Keratinocyte (primary cell): ENCODE measurements around the gene PLA2G15. TPM values are rescaled to one million over a fixed set of nuclear protein-coding genes. Genes with fewer than 3 reads are reported as not detected.

ENCODE experiments used
- DNase-seq: peaks from one replicate; pipeline ENCODE4 v3.0.0-alpha.2; 2011; ENCODE audit warnings: low read depth, missing footprints, low spot score
- FAIRE-seq: peaks from 2 replicates; lab custom pipeline; 2011; peaks lifted over from hg19 to GRCh38; lab: Jason Lieb, UNC
- H2AFZ ChIP-seq: 2 replicates; pipeline ENCODE4 v1.6.0; 2012; ENCODE audit warnings: low read length, control low read depth, inconsistent platforms; ENCODE audit not compliant: control insufficient read depth
- H3K27ac ChIP-seq: 2 replicates; pipeline ENCODE4 v1.5.1; 2011; ENCODE audit warnings: low read length; ENCODE audit not compliant: control insufficient read depth, insufficient read depth
- H3K27me3 ChIP-seq: 3 replicates; pipeline ENCODE4 v1.6.0; 2011; ENCODE audit warnings: low read length; ENCODE audit not compliant: control insufficient read depth, insufficient read depth; ENCODE audit errors: extremely low read depth
- H3K36me3 ChIP-seq, 2 experiments: 2 replicates in 1 of 2; 3 replicates in 1 of 2; pipeline ENCODE4 v1.5.1; 2011; ENCODE audit warnings: low read length in 2 of 2, mild to moderate bottlenecking in 1 of 2; ENCODE audit not compliant: control insufficient read depth in 2 of 2, insufficient read depth in 2 of 2; ENCODE audit errors: extremely low read depth in 1 of 2
- H3K4me1 ChIP-seq: 3 replicates; pipeline ENCODE4 v1.5.1; 2011; ENCODE audit warnings: low read length; ENCODE audit not compliant: control insufficient read depth, insufficient read depth; ENCODE audit errors: extremely low read depth
- H3K4me2 ChIP-seq: 3 replicates; pipeline ENCODE4 v1.6.0; 2011; ENCODE audit warnings: low read depth, low read length; ENCODE audit not compliant: control insufficient read depth, insufficient read depth; ENCODE audit errors: extremely low read depth
- H3K4me3 ChIP-seq, 3 experiments: fragments of 200-600 bp in 1 of 3; sonication (generic) in 1 of 3; 2 replicates in 2 of 3; 3 replicates in 1 of 3; pipeline ENCODE4 v1.5.1; 2011 to 2016; ENCODE audit warnings: low read length in 3 of 3, mild to moderate bottlenecking in 3 of 3, control low read depth in 2 of 3, inconsistent platforms in 1 of 3, low read depth in 1 of 3, mixed read lengths in 1 of 3, mixed run types in 1 of 3, moderate library complexity in 1 of 3; ENCODE audit not compliant: control insufficient read depth in 2 of 3, insufficient read depth in 2 of 3; ENCODE audit errors: extremely low read depth in 1 of 3
- H3K79me2 ChIP-seq: 2 replicates; pipeline ENCODE4 v1.6.0; 2012; ENCODE audit warnings: low read length; ENCODE audit not compliant: control insufficient read depth, insufficient read depth
- H3K9ac ChIP-seq: 3 replicates; pipeline ENCODE4 v1.6.0; 2011; ENCODE audit warnings: low read length; ENCODE audit not compliant: control insufficient read depth, insufficient read depth; ENCODE audit errors: extremely low read depth
- H3K9me1 ChIP-seq: 3 replicates; pipeline ENCODE4 v1.6.0; 2011; ENCODE audit warnings: low read length; ENCODE audit not compliant: control insufficient read depth, insufficient read depth; ENCODE audit errors: extremely low read depth
- H3K9me3 ChIP-seq: 2 replicates; pipeline ENCODE4 v1.5.1; 2012; ENCODE audit warnings: low read depth, low read length; ENCODE audit not compliant: control insufficient read depth
- H4K20me1 ChIP-seq: 3 replicates; pipeline ENCODE4 v1.6.0; 2011; ENCODE audit warnings: low read length; ENCODE audit not compliant: control insufficient read depth, insufficient read depth; ENCODE audit errors: extremely low read depth
- EZH2 ChIP-seq: IDR thresholded peaks from one replicate; pipeline ENCODE4 v1.6.1; 2012; ENCODE audit warnings: inconsistent platforms, mild to moderate bottlenecking, low read length, moderate library complexity
- dilution Hi-C: fragments of 300-500 bp; cut with MboI; formaldehyde crosslinking; loops from one replicate; pipeline ENCODE4 v1.7.0; 2020; ENCODE audit warnings: low sequenced_read_pairs; ENCODE audit not compliant: extremely low pct_ligation_motif_present
- polyA plus RNA-seq, 5 experiments: library from polyadenylated mRNA; depleted of rRNA in 3 of 5; stranded (reverse) in 3 of 5; stranded (forward) in 1 of 5; unstranded in 1 of 5; fragments of >200 nt; gene quantifications; 1 replicate in 1 of 5; 2 replicates in 3 of 5; 3 replicates in 1 of 5; pipeline versions ENCODE4 v1.2.1 to v1.2.3, GENCODE V29; 2011 to 2012; ENCODE audit warnings: missing spikeins in 2 of 5, low read depth in 1 of 5, low replicate concordance in 1 of 5
- TF ChIP-seq, protein P1 (sequence below), 3 experiments: IDR thresholded peaks in 1 of 3; conservative IDR thresholded peaks in 1 of 3; optimal IDR thresholded peaks in 1 of 3; 2 replicates in 2 of 3; 3 replicates in 1 of 3; pipeline versions ENCODE3 to v1.5.1; 2011; ENCODE audit warnings: low read length in 3 of 3, mild to moderate bottlenecking in 3 of 3, moderate library complexity in 2 of 3, control low read depth in 1 of 3, inconsistent platforms in 1 of 3; ENCODE audit not compliant: insufficient read depth in 2 of 3; ENCODE audit errors: extremely low read depth in 1 of 3

Gene PLA2G15
- polyA plus RNA-seq, 1 donor (not counting 4 experiments of a cell fraction or from before 2014, with no cell fraction given), result 9.2 TPM

DNA sequence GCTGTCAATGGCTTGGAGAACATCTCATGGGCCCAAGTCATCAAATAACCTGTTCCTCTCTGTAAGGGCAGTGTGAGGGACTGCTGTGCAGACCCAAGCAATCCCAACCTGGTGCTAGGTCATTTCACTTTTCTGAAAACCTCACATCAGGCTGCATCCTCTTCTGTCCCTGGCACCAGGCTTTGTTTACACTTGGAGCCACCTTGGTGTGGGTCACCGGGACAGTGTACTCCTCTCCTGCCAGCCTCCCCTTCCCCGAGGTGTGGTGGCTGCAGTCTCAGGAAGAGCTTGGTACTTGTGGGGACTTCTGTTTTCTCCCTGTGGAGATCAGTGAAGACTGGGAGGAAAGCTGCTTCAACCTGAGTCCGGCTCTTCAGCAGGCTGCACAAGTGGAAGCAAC lies 53.1 kb downstream of the PLA2G15 start:
- Histone ChIP-seq H3K4me3 (no peak overlapping the region), H3K9me1 (no peaks in the 10 kb centered on the region), H3K27me3 (no peaks in the 10 kb centered on the region), H4K20me1 (peaks cover 9% of the 10 kb centered on the region), H3K9me3 (no peaks in the 10 kb centered on the region), H2AFZ (no peak overlapping the region), H3K4me2 (peak overlapping the region; percentile 57), H3K9ac (no peak overlapping the region), H3K79me2 (peaks cover 2% of the 10 kb centered on the region), H3K27ac (peak overlapping the region; percentile 92), H3K4me1 (peaks cover 35% of the 10 kb centered on the region), H3K36me3 (peaks cover 26 to 60% of the 10 kb centered on the region in 2 experiments)
- TF ChIP-seq EZH2, result no peak
- TF ChIP-seq, protein P1, sequence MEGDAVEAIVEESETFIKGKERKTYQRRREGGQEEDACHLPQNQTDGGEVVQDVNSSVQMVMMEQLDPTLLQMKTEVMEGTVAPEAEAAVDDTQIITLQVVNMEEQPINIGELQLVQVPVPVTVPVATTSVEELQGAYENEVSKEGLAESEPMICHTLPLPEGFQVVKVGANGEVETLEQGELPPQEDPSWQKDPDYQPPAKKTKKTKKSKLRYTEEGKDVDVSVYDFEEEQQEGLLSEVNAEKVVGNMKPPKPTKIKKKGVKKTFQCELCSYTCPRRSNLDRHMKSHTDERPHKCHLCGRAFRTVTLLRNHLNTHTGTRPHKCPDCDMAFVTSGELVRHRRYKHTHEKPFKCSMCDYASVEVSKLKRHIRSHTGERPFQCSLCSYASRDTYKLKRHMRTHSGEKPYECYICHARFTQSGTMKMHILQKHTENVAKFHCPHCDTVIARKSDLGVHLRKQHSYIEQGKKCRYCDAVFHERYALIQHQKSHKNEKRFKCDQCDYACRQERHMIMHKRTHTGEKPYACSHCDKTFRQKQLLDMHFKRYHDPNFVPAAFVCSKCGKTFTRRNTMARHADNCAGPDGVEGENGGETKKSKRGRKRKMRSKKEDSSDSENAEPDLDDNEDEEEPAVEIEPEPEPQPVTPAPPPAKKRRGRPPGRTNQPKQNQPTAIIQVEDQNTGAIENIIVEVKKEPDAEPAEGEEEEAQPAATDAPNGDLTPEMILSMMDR (optimal IDR thresholded peaks at IDR 0.05 in 1 of 3, IDR thresholded peaks at IDR 0.05 in 1 of 3, conservative IDR thresholded peaks at IDR 0.05 in 1 of 3; ENCODE audit: extremely low read depth in 1 of 3, insufficient read depth in 2 of 3, low read length in 3 of 3), result no peak
- FAIRE-seq, result no peak
- no peak for DNase-seq
- dilution Hi-C loops, result no loop called here

DNA sequence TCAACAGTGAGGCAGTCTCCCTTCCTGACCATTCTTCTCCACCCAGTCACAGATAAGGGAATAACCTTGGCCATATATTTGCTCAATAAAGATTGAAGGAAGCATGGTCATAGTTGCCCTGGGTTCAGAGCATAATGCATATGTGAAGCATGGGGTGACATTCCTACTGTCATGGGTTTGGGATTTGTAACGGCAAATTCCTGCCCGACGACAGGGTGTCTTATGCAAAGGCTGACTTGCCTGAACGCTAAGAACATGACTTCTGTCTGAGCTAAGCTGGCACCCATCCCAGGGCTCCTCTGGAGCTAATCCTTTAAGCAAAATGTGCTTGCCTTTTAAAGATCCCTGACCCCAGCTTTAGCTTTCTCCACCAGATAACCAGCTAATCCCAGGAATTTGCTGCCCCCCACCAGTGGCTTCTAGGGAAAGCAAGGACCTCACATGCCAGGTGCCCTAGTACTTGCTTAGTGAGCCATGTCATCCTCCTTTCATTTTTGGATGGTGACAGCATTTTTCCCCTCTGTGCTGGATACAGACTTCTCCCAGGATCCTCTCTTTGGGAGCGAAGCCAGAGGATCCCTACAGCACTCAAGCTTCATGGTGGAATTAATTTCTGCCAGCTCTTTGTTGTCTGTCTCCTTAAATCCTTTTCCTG lies 53.9 kb downstream of the PLA2G15 start:
- Histone ChIP-seq H3K27me3 (no peaks in the 10 kb centered on the region), H3K4me2 (peak overlapping the region; percentile 57), H2AFZ (no peak overlapping the region), H3K9ac (peak overlapping the region; percentile 60), H3K4me3 (no peak overlapping the region), H4K20me1 (peaks cover 9% of the 10 kb centered on the region), H3K4me1 (peaks cover 35% of the 10 kb centered on the region), H3K9me1 (no peaks in the 10 kb centered on the region), H3K79me2 (peaks cover 2% of the 10 kb centered on the region), H3K9me3 (no peaks in the 10 kb centered on the region), H3K27ac (peak overlapping the region; percentile 92), H3K36me3 (peaks cover 26 to 67% of the 10 kb centered on the region in 2 experiments)
- TF ChIP-seq EZH2, result no peak
- TF ChIP-seq, protein P1 (optimal IDR thresholded peaks at IDR 0.05 in 1 of 3, IDR thresholded peaks at IDR 0.05 in 1 of 3, conservative IDR thresholded peaks at IDR 0.05 in 1 of 3; ENCODE audit: extremely low read depth in 1 of 3, insufficient read depth in 2 of 3, low read length in 3 of 3), result no peak
- DNase-seq (no peak), FAIRE-seq (peak; percentile 89)
- dilution Hi-C loops, result no loop called here
